Measurements from ENCODE around the gene BIRC5.

Gene BIRC5

GRCh38 chr17:78256707-78257591 lies 42.9 kb downstream of the BIRC5 start:
- TF ChIP-seq CTCF (IDR thresholded peaks at IDR 0.05) = no peak

GRCh38 chr17:78257810-78258322 lies 43.8 kb downstream of the BIRC5 start:
- no peak for TF ChIP-seq CTCF (IDR thresholded peaks at IDR 0.05)

- TF ChIP-seq CTCF (IDR thresholded peaks at IDR 0.05) = no peak
These were observed 44.5 kb downstream of the BIRC5 start for GRCh38 chr17:78258323-78259191.

GRCh38 chr17:78259192-78259554 lies 45.1 kb downstream of the BIRC5 start:
- no peak for TF ChIP-seq CTCF (IDR thresholded peaks at IDR 0.05)

- no peak for TF ChIP-seq CTCF (IDR thresholded peaks at IDR 0.05)
These were observed 49.1 kb downstream of the BIRC5 start for GRCh38 chr17:78263063-78263735.

- TF ChIP-seq CTCF (IDR thresholded peaks at IDR 0.05) = no peak
These were observed 49.8 kb downstream of the BIRC5 start for GRCh38 chr17:78263736-78264340.

GRCh38 chr17:78264590-78264989 lies 50.5 kb downstream of the BIRC5 start:
- TF ChIP-seq CTCF (IDR thresholded peaks at IDR 0.05) = no peak

All from LNCAP (cell line).